ENCODE data around the gene TTC7B.

Gene TTC7B

GRCh38 chr14:90697577-90698206 is 118.5 kb downstream of the TTC7B start:
- peak; percentile 82 for DNase-seq

GRCh38 chr14:90697132-90697531 is 119.1 kb downstream of the TTC7B start:
- no peak for DNase-seq

DNA sequence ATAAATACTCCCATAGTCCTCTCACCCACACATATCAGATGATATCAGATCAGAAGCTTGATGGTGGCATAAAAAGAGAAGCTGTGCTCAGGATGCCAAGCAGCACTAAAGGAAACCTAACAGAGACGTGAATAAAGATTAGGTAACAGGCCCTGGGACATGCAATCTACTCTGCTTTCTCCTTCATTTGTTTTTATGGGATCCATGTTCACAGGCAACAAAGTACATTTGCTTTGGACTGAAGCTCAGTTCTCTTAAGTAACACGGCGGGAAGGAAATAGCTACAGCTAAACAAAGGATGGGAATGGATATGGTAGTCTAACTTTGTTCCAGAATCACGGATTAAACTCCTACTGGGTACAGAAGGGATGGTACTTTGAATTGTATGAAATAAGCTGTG is 119.5 kb downstream of the TTC7B start:
- peak; percentile 55 for DNase-seq

GRCh38 chr14:90695997-90696660 is 120.1 kb downstream of the TTC7B start:
- no peak for DNase-seq

GRCh38 chr14:90693413-90693812 is 122.8 kb downstream of the TTC7B start:
- DNase-seq, result peak; percentile 52

DNA sequence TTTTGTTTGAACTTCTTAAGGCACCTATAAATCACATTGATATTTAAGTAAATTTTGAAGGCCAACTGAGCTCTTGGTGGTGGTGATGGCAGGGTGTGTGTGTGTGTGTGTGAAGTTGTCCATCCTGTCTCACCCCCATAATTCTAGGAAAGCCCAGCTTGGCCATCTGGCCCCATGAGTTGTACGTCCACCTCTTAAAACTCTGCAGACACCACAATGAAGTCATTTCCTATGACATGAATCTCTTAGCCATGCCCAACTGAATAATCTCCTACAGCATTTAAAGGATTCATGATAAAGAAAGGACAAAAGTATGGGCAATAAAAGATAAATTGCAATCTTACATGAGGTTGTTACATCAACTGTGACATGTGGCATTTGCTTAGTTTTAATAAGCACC is 123.4 kb downstream of the TTC7B start:
- no peak for DNase-seq

DNA sequence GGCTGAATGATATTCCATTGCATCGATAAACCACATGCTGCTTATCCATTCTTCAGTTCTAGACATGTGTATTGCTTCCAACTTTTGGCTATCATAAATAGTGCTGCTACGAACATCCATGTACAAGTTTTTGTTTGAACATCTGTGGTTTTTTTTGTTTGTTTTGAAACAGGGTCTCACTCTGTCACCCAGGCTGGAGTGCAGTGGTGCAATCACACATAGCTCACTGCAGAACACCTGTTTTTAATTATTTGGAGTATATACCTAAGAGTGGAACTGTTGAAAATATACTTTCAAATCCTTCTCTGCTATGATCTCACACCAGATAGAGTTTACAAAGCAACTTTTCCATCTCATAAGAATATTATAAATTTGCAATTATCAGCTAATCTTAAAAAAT is 124.2 kb downstream of the TTC7B start:
- no peak for DNase-seq

- DNase-seq, result no peak
Observed at GRCh38 chr14:90691627-90692026, 124.6 kb downstream of the TTC7B start.

GRCh38 chr14:90687680-90688079 is 128.6 kb downstream of the TTC7B start:
- DNase-seq, result no peak

GRCh38 chr14:90682615-90683014 is 133.6 kb downstream of the TTC7B start:
- no peak for DNase-seq

- DNase-seq, result peak; percentile 26
Observed at GRCh38 chr14:90681929-90682328, 134.3 kb downstream of the TTC7B start.

GRCh38 chr14:90678846-90679362 is 137.3 kb downstream of the TTC7B start:
- no peak for DNase-seq

GRCh38 chr14:90678420-90678819 is 137.8 kb downstream of the TTC7B start:
- no peak for DNase-seq

DNA sequence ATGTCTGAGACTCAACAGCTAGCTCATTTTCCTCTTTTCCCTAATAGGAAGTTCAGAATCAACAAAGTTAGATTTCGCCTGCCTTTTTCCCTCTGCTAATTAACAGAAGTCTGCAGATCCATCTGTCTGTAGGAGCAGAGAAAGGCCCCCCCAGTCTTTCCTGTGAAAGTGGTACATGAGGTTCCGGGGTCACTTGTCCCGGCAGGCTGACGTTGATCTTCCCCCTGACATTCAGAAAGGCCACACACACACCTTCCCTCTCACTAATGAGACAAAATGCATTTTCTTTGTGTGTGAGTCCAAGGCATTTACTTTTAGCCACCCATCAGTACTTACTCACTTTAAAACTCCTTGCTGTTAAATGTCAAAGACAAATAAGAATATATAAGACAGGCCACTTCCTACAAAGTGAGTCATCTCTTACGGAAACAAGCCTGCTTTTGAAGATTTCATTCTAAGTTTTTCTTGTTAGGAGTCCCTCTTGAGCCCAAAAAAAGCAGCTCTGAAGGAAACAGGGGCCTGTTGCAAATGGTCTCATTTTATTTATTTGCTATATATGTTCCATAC is 138.7 kb downstream of the TTC7B start:
- no peak for DNase-seq

DNA sequence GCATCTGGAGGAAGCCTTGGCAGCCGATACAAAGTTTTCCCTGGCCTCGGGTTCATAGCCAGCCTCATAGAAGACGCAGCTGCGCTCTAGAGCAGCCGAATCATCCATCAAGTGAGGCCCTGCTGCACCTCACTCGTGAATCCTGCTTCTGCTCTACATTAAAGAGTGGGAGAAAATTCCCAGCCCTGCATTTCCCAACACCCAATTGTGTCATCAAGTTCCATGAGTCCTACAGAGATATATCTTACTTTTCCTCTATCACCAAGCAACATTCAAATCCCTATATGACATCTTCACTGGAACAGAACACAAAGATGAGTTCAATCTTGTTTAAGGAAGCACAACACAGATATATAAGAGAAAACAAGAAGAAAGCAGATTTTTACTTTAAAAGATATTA is 139.3 kb downstream of the TTC7B start:
- no peak for DNase-seq

DNA sequence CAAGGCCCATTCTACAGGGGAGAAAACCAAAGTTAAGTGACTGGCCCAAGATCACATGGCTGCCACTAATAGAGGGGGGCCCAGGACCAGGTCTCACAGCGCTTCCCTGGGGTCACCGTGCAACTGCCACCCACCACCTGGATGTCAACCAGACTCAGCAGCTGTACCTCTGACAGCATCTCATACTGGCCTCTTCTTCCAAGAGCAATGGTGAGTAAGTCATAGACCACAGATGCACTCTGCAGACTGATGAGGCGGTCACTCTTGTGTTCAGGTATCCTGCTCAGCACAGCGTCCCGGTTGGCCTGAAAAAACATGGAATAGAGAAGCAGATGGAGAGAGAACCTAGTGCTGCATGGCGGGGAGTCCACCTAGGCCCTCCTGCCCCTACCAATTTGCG is 139.9 kb downstream of the TTC7B start:
- no peak for DNase-seq

GRCh38 chr14:90675399-90675798 is 140.8 kb downstream of the TTC7B start:
- DNase-seq, result no peak

- DNase-seq, result no peak
Observed at GRCh38 chr14:90674716-90675115, 141.5 kb downstream of the TTC7B start.

DNA sequence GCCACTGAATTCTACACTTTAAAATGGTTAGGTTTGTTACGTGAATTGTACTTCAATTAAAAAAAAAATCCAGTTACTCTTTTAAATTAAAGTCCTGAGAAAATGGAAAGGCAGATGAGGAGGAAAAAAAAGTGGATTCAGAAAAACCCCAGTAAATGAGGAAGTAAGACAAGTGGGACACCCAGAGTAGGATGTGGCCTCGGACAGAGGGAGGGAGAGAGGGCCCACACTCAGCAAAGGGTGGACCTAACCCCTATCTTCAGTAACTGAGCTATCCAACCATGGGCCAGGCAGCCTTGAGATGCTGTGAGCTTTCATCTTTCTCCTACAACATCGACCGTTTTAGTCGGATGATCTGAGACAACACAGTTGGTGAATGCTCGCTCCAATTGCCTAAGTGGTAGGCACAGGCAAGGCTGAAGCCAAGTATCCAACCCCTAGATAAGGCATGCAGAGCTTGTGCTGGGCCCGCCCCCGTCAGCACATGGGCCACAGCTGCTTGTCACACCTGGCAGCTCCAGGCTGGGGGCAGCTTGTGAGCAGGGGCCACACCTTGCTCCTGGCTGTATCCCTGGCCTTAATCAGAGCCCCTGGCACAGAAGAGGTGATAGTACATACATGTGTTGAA is 142.1 kb downstream of the TTC7B start:
- DNase-seq, result no peak

GRCh38 chr14:90671382-90672234 is 144.6 kb downstream of the TTC7B start:
- DNase-seq, result no peak

DNA sequence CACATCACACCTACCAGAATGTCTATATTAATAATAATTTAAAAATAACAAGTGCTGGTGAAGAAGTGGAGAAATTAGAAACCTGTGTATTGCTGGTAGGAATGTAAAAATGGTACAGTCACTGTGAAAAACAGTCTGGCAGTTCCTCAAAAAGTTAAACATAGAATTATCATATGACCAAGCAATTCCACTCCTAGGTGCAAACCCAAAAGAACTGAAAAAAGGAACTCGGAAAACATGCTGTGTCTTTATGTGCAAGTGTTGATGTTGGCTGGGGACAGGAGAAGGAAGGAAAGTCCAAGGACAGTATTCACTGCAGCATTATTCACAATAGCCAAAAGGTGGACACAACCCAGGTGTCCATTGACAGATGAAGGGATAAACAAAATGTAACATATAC is 146.5 kb downstream of the TTC7B start:
- no peak for DNase-seq

GRCh38 chr14:90666571-90666970 is 149.7 kb downstream of the TTC7B start:
- peak; percentile 93 for DNase-seq

All from DMS79 treated with DMSO at 0.1 percent for 48 hours (cell line).